Brain pericyte (primary cell): ENCODE data around the gene WNT1.

Source experiments
- DNase-seq: peaks from one replicate; pipeline ENCODE4 v3.0.0-alpha.2; 2012; ENCODE audit warnings: low read depth, low spot score

The WNT1 gene

GRCh38 chr12:49000346-49000745 lies 22.2 kb downstream of the WNT1 start:
- DNase-seq = no peak

GRCh38 chr12:49008943-49009342 lies 30.8 kb downstream of the WNT1 start:
- DNase-seq = no peak

- DNase-seq = no peak
These were observed 32.1 kb downstream of the WNT1 start for GRCh38 chr12:49010092-49010668.

GRCh38 chr12:49012739-49013138 lies 34.6 kb downstream of the WNT1 start:
- no peak for DNase-seq

GRCh38 chr12:49013428-49013827 lies 35.3 kb downstream of the WNT1 start:
- no peak for DNase-seq

- DNase-seq = no peak
These were observed 36.4 kb downstream of the WNT1 start for GRCh38 chr12:49014547-49014946.

GRCh38 chr12:49015196-49015595 lies 37.1 kb downstream of the WNT1 start:
- no peak for DNase-seq

GRCh38 chr12:49017891-49018260 lies 39.8 kb downstream of the WNT1 start:
- no peak for DNase-seq

- peak; percentile 92 for DNase-seq
These were observed 40.4 kb downstream of the WNT1 start, which contains the start of gene PRKAG1 for GRCh38 chr12:49018261-49019119. Gene PRKAG1 (minus strand): TSS chr12:49018776. CDS start chr12:49018740, 36 bp downstream.

GRCh38 chr12:49019120-49019430 lies 41.0 kb downstream of the WNT1 start:
- no peak for DNase-seq

GRCh38 chr12:49019443-49020324 lies 41.6 kb downstream of the WNT1 start:
- no peak for DNase-seq

- DNase-seq = no peak
These were observed 42.3 kb downstream of the WNT1 start for GRCh38 chr12:49020441-49020840.

- no peak for DNase-seq
These were observed 43.3 kb downstream of the WNT1 start for GRCh38 chr12:49021292-49021915.

GRCh38 chr12:49022558-49023178 lies 44.5 kb downstream of the WNT1 start:
- DNase-seq = no peak

- no peak for DNase-seq
These were observed 45.7 kb downstream of the WNT1 start for GRCh38 chr12:49023812-49024211.

GRCh38 chr12:49024543-49024942 lies 46.4 kb downstream of the WNT1 start:
- DNase-seq = no peak

GRCh38 chr12:49025463-49025862 lies 47.3 kb downstream of the WNT1 start:
- DNase-seq = no peak

- DNase-seq = no peak
These were observed 48.0 kb downstream of the WNT1 start for GRCh38 chr12:49026101-49026500.

- no peak for DNase-seq
These were observed 48.8 kb downstream of the WNT1 start for GRCh38 chr12:49026678-49027480.

GRCh38 chr12:49027846-49028555 lies 49.9 kb downstream of the WNT1 start:
- DNase-seq = no peak
